Fibroblast of villous mesenchyme (primary cell): Measurements from ENCODE around the gene MCC. TPM values are rescaled to one million over a fixed set of nuclear protein-coding genes. Genes with fewer than 3 reads are reported as not detected.

Source experiments
- DNase-seq: peaks from one replicate; pipeline ENCODE4 v3.0.0-alpha.2; 2010; ENCODE audit warnings: low read depth
- H3K4me3 ChIP-seq: 2 replicates; pipeline ENCODE4 v1.5.1; 2011; ENCODE audit warnings: low read depth, mild to moderate bottlenecking, low read length
- CTCF ChIP-seq: IDR thresholded peaks from 2 replicates; pipeline ENCODE4 v1.5.1; 2012; ENCODE audit warnings: low read depth, mild to moderate bottlenecking, low read length; ENCODE audit not compliant: insufficient read depth
- total RNA-seq: library from RNA; depleted of rRNA; stranded (reverse); fragments of >200 nt; gene quantifications from 2 replicates; pipeline ENCODE4 v1.2.3, GENCODE V29; 2012

Gene MCC
- total RNA-seq, 1 donor: 37.6 TPM

GRCh38 chr5:113112435-113112834, 375.8 kb downstream of the MCC start:
- no peak for DNase-seq
- no peak overlapping the region for H3K4me3 ChIP-seq
- TF ChIP-seq CTCF: no peak

- no peak overlapping the region for H3K4me3 ChIP-seq
- no peak for TF ChIP-seq CTCF
- no peak for DNase-seq
Observed at GRCh38 chr5:113110117-113110516, 378.1 kb downstream of the MCC start.

- no peak for TF ChIP-seq CTCF
- no peak for DNase-seq
- H3K4me3 ChIP-seq: no peak overlapping the region
Observed at GRCh38 chr5:113109344-113109743, 378.9 kb downstream of the MCC start.

- no peak overlapping the region for H3K4me3 ChIP-seq
- no peak for DNase-seq
- TF ChIP-seq CTCF: no peak
Observed at GRCh38 chr5:113108485-113108884, 379.8 kb downstream of the MCC start.

GRCh38 chr5:113106821-113107220, 381.4 kb downstream of the MCC start:
- TF ChIP-seq CTCF: no peak
- no peak overlapping the region for H3K4me3 ChIP-seq
- no peak for DNase-seq

- TF ChIP-seq CTCF: no peak
- DNase-seq: no peak
- no peak overlapping the region for H3K4me3 ChIP-seq
Observed at GRCh38 chr5:113105693-113106280, 382.5 kb downstream of the MCC start.

- no peak for DNase-seq
- H3K4me3 ChIP-seq: no peak overlapping the region
- TF ChIP-seq CTCF: no peak
Observed at GRCh38 chr5:113103330-113103729, 384.9 kb downstream of the MCC start.
